Fibroblast of pulmonary artery (primary cell): ENCODE data around the gene CD2.

ENCODE experiments used
- DNase-seq: peaks from one replicate; pipeline ENCODE4 v3.0.0-alpha.2; 2010; ENCODE audit warnings: low read depth
- H3K4me3 ChIP-seq: replicated peaks from 2 replicates; pipeline ENCODE4 v1.5.1; 2011; ENCODE audit warnings: low read depth, mild to moderate bottlenecking, control low read depth, low read length, moderate library complexity
- TF ChIP-seq, protein P1 (sequence below): IDR thresholded peaks from 2 replicates; pipeline ENCODE4 v1.5.1; 2011; ENCODE audit warnings: mild to moderate bottlenecking, control low read depth, low read length, inconsistent platforms; ENCODE audit errors: missing control alignments

The CD2 gene

DNA sequence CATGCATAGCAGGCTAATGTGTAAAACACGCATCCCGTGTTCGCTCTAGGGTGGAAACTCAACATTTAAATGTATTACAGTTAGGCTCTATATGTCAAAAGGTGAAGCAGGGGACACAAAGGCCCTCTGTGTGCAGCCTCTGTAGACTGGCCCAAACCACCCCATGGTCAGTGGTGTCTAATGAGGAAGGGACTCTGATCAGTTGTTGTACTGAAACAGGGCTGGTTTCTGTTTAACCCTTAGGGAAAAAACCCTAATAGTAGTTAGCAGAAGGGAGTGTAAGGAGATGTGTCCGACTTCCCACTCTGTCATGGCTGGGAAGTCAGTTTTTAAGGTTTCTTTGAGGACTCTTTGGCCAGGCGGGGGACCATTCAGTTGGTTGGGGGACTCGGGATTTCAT is 21.5 kb upstream of the CD2 start:
- DNase-seq: no peak
- TF ChIP-seq, protein P1, sequence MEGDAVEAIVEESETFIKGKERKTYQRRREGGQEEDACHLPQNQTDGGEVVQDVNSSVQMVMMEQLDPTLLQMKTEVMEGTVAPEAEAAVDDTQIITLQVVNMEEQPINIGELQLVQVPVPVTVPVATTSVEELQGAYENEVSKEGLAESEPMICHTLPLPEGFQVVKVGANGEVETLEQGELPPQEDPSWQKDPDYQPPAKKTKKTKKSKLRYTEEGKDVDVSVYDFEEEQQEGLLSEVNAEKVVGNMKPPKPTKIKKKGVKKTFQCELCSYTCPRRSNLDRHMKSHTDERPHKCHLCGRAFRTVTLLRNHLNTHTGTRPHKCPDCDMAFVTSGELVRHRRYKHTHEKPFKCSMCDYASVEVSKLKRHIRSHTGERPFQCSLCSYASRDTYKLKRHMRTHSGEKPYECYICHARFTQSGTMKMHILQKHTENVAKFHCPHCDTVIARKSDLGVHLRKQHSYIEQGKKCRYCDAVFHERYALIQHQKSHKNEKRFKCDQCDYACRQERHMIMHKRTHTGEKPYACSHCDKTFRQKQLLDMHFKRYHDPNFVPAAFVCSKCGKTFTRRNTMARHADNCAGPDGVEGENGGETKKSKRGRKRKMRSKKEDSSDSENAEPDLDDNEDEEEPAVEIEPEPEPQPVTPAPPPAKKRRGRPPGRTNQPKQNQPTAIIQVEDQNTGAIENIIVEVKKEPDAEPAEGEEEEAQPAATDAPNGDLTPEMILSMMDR: no peak
- no peak overlapping the region for H3K4me3 ChIP-seq

DNA sequence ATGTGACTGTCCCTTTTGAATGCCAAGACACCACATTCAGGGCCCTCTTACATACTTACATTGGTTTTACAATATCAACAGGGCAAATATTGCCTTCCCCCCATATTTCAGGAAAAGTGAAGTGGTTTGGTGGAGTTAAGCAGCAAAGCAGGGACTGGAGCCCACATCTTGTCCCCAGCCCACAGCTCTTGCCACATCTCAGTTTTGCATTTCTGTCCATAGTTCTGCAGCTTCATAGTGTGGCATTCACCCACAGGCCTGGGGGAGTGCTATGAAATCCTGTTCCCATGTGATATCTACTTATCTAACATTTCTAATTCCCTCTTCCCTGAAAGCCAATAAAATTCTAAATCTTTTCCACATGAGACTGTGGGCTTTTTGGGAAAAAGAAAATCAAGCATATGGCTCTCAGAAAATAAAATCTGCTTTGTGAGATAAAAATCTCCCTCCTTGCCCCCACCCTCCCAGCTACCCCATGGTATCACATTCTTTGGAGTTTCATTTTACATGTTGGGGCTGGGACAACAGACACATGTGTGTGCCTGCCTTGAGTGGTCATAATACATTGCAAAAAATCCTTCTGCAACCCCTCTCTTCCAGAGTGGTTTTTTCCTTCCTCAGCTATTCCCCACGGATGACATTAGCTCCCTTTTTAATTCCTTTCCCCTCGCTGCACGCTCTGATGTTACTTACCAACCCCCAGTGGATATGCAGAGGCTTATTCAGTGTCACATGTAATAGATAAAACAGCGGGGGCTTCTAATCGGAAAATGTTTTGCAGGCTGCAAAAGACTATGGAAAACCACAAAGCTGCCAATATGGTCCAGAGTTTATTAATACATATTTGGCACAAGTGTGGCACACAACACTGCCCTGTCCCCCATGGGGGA is 20.5 kb upstream of the CD2 start:
- DNase-seq: no peak
- TF ChIP-seq, protein P1: no peak
- H3K4me3 ChIP-seq: no peak overlapping the region

DNA sequence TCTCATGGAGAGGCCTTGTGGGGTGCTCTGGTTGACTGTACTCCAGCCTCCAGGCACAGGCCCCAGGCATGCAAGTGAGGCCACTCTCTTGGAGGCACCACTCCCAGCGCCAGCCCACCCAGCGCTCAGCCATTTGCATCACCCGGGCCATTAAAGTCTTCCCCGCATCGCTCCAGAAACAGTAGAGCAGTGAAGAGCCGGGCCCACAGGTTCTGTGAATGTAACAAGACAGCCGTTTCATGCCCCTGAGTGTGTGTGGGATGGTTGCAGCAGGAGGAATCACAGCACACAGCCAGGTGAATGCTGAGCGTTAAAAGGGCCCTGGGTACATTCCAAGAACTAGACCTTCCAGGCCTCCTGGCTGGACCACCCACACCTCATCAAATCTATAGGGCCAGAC is 19.0 kb upstream of the CD2 start:
- H3K4me3 ChIP-seq: no peak overlapping the region
- TF ChIP-seq, protein P1: no peak
- DNase-seq: no peak

DNA sequence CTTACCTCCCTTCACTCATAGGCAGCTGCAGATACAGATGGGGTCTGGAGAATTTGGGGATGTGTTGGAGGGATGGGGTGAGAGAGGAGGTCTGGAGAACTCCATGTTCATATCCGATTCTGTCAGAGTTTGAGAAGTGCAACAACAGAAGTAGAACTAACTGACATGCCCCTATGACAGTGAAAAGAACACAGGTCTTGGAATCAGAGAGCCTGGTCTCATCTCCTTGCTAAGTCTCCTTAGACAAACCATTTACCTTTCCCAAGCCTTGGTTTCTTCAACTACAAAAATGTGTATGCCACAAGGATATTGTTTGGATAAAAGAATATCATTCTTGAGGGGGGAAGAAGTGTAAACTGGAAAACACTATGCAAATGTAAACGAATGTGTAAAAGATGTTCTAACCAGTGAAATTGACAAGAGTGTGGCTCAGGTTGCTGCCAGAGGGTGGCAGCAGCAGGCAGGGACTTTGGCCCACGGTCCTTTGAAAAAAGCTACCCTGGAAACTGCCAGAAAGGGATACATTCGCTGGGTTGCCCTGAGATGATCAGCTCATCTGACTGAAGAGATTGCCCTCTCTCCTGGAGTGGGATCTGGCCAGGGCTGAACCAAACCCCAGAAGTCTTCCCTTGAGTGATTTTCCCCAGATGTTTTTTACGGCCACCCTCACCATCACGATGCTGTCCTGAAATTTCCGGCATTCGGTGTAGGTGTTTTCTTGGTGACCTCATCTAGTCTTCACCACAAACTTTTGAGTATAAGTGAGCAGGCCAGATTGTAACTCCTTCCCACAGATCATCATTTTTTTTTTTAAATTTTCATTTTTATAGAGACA is 17.0 kb upstream of the CD2 start:
- DNase-seq: peak; percentile 81
- no peak overlapping the region for H3K4me3 ChIP-seq
- TF ChIP-seq, protein P1: peak; percentile 92

DNA sequence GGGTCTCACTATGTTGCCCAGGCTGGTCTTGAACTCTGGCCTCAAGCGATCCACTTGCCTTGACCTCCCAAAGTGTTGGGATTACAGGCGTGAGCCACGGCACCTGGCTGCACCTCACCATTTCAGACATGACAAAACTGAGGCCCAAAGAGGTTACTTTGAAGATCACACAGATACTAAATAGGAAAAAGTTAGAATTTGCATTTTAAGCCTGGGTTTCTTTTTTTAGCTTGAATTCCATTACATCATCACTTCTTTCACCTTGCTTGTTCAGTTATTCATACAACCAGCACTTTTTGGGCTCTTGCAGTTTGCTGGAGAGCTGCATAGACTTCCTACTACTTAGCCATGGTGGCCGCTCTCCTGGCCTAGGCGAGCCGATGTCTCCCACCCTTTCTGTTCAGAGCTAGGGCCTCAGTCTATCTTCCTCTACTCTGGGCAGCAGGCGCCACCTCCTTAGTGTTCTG is 16.3 kb upstream of the CD2 start:
- TF ChIP-seq, protein P1: no peak
- no peak overlapping the region for H3K4me3 ChIP-seq
- no peak for DNase-seq

DNA sequence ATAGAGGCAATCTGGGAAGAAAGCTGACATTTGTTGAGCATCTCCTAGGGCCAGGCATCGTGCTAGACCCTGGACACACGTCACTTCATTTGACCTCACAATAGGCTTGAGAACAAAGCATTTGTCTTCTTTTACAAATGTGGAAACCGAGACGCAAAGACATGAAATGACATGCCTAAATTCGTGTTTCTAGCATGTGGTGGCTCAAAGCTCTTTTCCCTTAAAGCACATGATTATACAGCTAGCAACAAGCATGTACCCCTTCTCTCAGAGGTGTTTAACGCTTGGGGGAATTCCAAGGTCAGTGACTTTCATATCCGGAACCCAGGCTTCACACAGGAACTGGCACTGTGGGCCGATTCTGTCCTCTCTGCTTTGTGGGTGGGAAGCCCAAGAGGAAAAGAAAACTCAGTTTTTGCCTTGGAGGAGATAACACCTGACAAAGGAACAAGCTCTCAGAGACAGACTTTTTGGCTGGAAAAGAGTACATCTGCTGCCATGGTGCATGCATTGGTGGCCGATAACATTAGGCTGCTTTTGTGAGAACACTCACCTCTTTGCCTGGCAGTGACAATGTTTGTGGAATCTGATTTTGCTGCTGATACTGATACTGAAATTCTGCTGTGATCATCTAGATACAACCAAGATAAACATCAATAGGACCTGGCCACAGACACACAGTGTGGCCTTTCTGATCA is 15.4 kb upstream of the CD2 start:
- DNase-seq: no peak
- TF ChIP-seq, protein P1: no peak
- no peak overlapping the region for H3K4me3 ChIP-seq
